Prostate gland (tissue), 2 donors: ENCODE measurements around the gene CEP72. TPM values are rescaled to one million over a fixed set of nuclear protein-coding genes. Genes with fewer than 3 reads are reported as not detected.

Experiments
- DNase-seq: peaks from one replicate; pipeline ENCODE4 v3.0.0-alpha.2; 2019; ENCODE audit warnings: low spot score
- H3K27ac ChIP-seq, 2 donors: fragments of 200-600 bp; sonication (generic); 2 replicates each; pipeline ENCODE4 v1.5.1; 2017 to 2019
- H3K27me3 ChIP-seq: fragments of 200-600 bp; sonication (generic); replicated peaks from 2 replicates; pipeline ENCODE4 v1.5.1; 2019; ENCODE audit not compliant: insufficient read depth
- H3K36me3 ChIP-seq, 2 donors: fragments of 200-600 bp; sonication (generic); 1 replicate in 1 of 2; 2 replicates in 1 of 2; pipeline versions ENCODE4 v1.5.1 to v1.8.1; 2017 to 2019
- H3K4me1 ChIP-seq: fragments of 200-600 bp; sonication (generic); replicated peaks from 2 replicates; pipeline ENCODE4 v1.5.1; 2019
- H3K4me3 ChIP-seq, 2 donors: fragments of 200-600 bp; sonication (generic); 2 replicates each; pipeline ENCODE4 v1.5.1; 2017 to 2019
- H3K9me3 ChIP-seq: fragments of 200-600 bp; sonication (generic); 2 replicates; pipeline ENCODE4 v1.5.1; 2017
- CTCF ChIP-seq, 4 experiments: fragments of 200-600 bp in 2 of 4; fragments of 450-650 bp in 2 of 4; sonication (generic) in 2 of 4; IDR thresholded peaks; 1 replicate in 3 of 4; 2 replicates in 1 of 4; pipeline ENCODE4 v1.5.1; 2016 to 2019; ENCODE audit warnings: antibody characterized with exemption in 4 of 4, mild to moderate bottlenecking in 2 of 4, moderate library complexity in 2 of 4
- POLR2A ChIP-seq: fragments of 450-650 bp; IDR thresholded peaks from one replicate; pipeline ENCODE4 v1.6.1; 2016; ENCODE audit warnings: antibody characterized with exemption, mild to moderate bottlenecking
- POLR2AphosphoS5 ChIP-seq: sonication (generic); formaldehyde crosslinking; IDR thresholded peaks from one replicate; pipeline ENCODE4 v1.6.1; 2017; ENCODE audit warnings: antibody characterized with exemption
- WGBS: methylation state at CpG from one replicate; pipeline ENCODE4 v1.1.5; 2018; 5-methylcytosine and 5-hydroxymethylcytosine counted together
- intact Hi-C: fragments of 100-400 bp; cut with DNase I; formaldehyde crosslinking; loops from one replicate; pipeline ENCODE4 v1.14.2; 2022
- total RNA-seq, 2 donors: library from RNA; depleted of rRNA; stranded (reverse); fragments of >200 nt; gene quantifications; one replicate each; pipeline ENCODE4 v1.1.0, GENCODE V29; 2016

CEP72 gene
- total RNA-seq, 2 donors from 2014 or later = 6.4 to 12.8 TPM

GRCh38 chr5:609506-609905, 2.6 kb upstream of the CEP72 start:
- Histone ChIP-seq H3K27me3 (peaks cover 9% of the 10 kb centered on the region), H3K36me3 (no peaks in the 10 kb centered on the region), H3K9me3 (no peaks in the 10 kb centered on the region), H3K4me1 (no peaks in the 10 kb centered on the region), H3K27ac (no peak overlapping the region), H3K4me3 (no peak overlapping the region)
- WGBS = 87% methylated on average over 5 of the region's 5 CpGs
- intact Hi-C loops = no loop called here
- DNase-seq = no peak
- TF ChIP-seq POLR2A (no peak), CTCF (IDR thresholded peaks at IDR 0.05) (no peak), POLR2AphosphoS5 (no peak)

- DNase-seq = no peak
- intact Hi-C loops = loop anchor here (10.0 kb wide), 1 partner anchor 135 kb away; no protein-coding TSS in a partner anchor
- Histone ChIP-seq H3K9me3 (no peaks in the 10 kb centered on the region), H3K27me3 (peaks cover 9% of the 10 kb centered on the region), H3K27ac (no peak overlapping the region), H3K4me1 (no peaks in the 10 kb centered on the region), H3K36me3 (no peaks in the 10 kb centered on the region), H3K4me3 (no peak overlapping the region)
- WGBS = 93% methylated on average over 9 of the region's 9 CpGs
- TF ChIP-seq CTCF (IDR thresholded peaks at IDR 0.05) (no peak), POLR2A (no peak), POLR2AphosphoS5 (no peak)
Observed at GRCh38 chr5:610011-610743, 2.0 kb upstream of the CEP72 start.

GRCh38 chr5:610744-611730, 1.1 kb upstream of the CEP72 start:
- Histone ChIP-seq H3K27me3 (peaks cover 9% of the 10 kb centered on the region), H3K27ac (no peak overlapping the region), H3K4me3 (peak overlapping the region; percentile 86 to 88), H3K9me3 (no peaks in the 10 kb centered on the region), H3K4me1 (no peaks in the 10 kb centered on the region), H3K36me3 (no peaks in the 10 kb centered on the region)
- WGBS = 33% methylated on average over 11 of the region's 11 CpGs
- intact Hi-C loops = loop anchor here (10.0 kb wide), 1 partner anchor 136 kb away; no protein-coding TSS in a partner anchor
- TF ChIP-seq CTCF (IDR thresholded peaks at IDR 0.05) = no peak
- no peak for TF ChIP-seq POLR2A
- TF ChIP-seq POLR2AphosphoS5 = no peak
- no peak for DNase-seq

- Histone ChIP-seq H3K27me3 (peaks cover 3% of the 10 kb centered on the region), H3K36me3 (no peaks in the 10 kb centered on the region), H3K4me3 (peak overlapping the region; percentile 86 to 88), H3K9me3 (no peaks in the 10 kb centered on the region), H3K27ac (no peak overlapping the region), H3K4me1 (no peaks in the 10 kb centered on the region)
- TF ChIP-seq CTCF (IDR thresholded peaks at IDR 0.05) (no peak), POLR2AphosphoS5 (no peak), POLR2A (no peak)
- intact Hi-C loops = loop anchor here (10.0 kb wide), 1 partner anchor 138 kb away; no protein-coding TSS in a partner anchor
- WGBS = 26% methylated on average over 21 of the region's 49 CpGs
- DNase-seq = no peak
Observed at GRCh38 chr5:612498-613424, 621 bp downstream of the CEP72 start.
